Activated CD8-positive, alpha-beta memory T cell treated with anti-CD3 and anti-CD28 coated beads for 36 hours (primary cell): Measurements from ENCODE around the gene NEO1. TPM values are rescaled to one million over a fixed set of nuclear protein-coding genes. Genes with fewer than 3 reads are reported as not detected.

Experiments
- CTCF ChIA-PET: fragments of 350-600 bp; sonication (Branson Sonifier 250); formaldehyde crosslinking; loops from one replicate; lab custom pipeline; 2021; ENCODE audit warnings: antibody characterized with exemption; lab: Charles Lee
- POLR2A ChIA-PET: fragments of 350-600 bp; sonication (Branson Sonifier 250); formaldehyde crosslinking; loops from one replicate; lab custom pipeline; 2021; ENCODE audit warnings: antibody characterized with exemption; lab: Charles Lee
- total RNA-seq, 2 experiments: library from RNA; stranded (reverse); gene quantifications; one replicate each; pipeline ENCODE4 v1.2.3, GENCODE V29; 2021

Gene NEO1
- total RNA-seq, 2 experiments from 2014 or later: 5.4 to 7.6 TPM

DNA sequence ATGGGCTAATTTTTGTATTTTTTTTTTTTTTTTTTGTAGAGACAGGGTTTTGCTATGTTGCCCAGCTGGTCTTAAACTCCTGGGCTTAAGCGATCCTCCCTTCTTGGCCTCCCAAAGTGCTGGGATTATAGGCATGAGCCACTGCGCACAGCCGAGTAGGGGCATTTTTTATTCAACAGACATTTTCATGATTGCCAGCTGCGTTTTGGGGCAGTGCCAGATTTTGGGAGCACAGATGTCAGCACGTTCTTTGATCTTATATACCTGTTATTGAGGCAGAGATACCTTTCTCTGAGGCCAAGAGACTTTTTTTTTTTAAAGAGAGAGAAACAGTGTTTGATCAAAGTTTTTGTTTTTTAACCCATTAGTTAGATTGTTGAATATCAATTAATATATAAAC, 16.8 kb downstream of the NEO1 start:
- POLR2A ChIA-PET: no interaction called here
- CTCF ChIA-PET: no interaction called here

DNA sequence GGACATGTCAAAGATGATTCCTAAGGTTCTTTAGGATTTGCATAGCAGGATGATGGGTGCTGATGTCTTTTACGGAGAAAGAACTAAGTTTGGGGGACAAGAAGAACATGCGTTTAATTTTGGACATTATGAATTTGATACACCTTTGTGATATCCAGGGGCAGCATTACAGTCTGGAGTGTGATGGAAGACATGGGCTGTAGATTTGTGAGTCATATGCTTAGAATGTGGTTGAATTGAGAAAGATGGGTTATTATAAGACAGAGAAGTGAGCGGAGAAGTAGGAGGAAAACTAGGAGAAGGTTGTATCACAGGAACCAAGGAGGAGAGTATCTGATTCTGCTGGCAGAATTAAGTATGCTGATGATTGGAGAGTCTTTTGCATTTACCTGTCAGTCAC, 20.6 kb downstream of the NEO1 start:
- ChIA-PET CTCF (no interaction called here), POLR2A (no interaction called here)

DNA sequence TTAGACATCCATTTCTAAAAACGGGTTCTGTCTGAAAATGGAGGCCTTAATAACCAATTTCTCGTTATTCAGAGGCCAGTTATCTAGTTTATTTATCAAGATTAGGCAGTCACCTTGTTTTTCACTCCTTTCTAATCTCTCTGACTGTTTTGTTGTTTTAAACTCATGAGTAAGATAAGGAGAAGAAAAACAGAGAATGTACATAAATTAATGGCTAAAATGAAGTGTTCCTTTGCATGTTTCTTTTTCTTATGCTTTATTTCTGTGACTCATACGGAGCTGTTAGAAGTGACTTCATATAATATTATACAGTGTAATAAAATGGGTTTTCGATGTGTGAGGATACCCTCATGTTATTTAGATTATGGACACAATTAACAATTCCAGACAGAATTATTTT, 22.0 kb downstream of the NEO1 start:
- CTCF ChIA-PET: no interaction called here
- POLR2A ChIA-PET: no interaction called here

DNA sequence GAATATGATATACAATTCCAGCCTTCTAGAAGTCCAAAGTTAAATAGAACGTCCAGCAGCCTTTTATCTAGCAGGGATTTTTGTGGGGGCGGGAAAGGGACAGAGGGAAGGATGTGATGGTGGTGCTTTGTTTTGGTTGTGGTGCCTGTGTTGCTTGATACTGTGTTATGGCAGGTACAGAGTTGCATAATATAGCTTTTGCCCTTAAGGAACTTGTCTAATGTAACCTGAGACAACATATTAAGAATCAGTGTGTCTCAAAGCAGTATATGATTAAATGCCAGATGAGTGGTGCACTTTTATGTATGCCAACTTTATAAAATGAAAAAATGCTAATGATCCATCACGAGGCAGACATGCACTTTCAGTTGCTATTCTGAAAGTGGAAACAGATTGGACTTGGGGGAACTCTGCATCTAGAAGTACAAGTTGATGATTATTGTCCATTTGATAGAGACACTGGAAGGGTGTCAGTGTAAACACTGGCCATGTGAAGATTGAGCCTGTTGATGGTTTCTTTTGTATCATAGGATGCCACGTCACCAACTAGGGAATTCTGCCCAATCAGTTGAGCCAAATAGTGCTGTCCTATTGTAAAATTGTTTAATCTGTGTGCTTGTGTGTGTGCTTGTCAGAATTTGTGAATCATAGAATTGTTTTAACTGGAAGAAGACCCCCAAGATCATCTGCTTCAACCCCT, 23.0 kb downstream of the NEO1 start:
- POLR2A ChIA-PET: no interaction called here
- CTCF ChIA-PET: no interaction called here

DNA sequence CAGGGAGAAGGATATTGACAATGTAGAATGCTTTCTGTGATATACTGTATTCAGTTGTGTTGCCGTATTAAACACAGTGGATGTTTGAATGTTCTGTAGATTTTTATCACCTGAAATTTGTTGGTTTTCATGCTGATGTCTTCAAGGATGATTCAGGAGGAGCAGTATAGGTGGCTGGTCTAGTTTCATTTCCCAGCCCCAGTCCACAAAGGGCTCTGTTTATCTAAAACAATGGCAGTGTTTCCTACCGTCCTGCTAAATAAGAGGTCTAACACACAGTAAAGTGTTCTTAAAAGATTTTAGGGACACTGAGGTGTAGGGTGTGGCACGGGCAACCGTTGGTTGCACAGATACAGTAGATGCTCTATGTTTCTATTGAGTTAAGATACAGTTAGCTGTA, 26.0 kb downstream of the NEO1 start:
- ChIA-PET POLR2A (no interaction called here), CTCF (interaction anchor here (1.3 kb wide), 1 partner anchor 356 kb away, joined by 3 read pairs; no protein-coding TSS in a partner anchor)

DNA sequence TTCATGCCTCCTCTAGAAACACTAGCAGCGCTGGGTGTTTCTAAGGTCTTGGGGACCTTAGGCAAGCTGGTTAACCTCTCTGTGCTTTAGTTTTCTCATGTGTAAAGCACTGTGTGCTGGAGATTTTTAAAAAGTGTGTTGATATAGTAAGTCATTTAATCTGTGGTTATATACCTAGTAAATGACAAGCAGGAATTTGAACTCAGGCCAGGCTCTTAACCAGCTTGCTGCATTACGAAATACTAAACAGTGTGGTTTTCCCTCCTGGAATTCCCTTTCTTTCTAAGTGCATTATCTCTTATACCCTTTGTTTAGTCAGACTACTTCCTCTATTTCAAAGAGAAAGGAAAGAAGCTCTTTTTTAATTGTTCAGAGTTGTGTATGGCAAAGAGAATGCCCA, 26.5 kb downstream of the NEO1 start:
- POLR2A ChIA-PET: no interaction called here

DNA sequence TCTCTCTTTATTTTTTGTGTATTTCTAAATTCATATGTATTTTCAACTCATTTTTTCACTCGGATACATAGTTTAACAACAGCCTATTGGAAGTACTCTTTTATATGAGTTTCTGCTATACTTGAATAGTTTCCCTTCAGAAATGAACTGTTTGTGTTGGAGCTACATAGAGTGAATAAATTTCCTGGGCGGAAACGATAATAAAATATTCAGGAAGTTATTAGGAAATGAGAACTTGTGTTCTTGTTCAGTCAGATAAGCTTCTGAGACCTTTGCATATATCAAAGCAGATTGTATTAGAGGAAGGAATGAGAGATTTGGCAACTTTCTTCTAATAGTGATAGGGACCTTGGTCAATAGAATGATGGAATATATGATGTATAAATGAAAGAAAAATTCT, 27.3 kb downstream of the NEO1 start:
- ChIA-PET POLR2A (no interaction called here), CTCF (interaction anchor here (0.7 kb wide), 1 partner anchor 283 kb away, joined by 3 read pairs; no protein-coding TSS in a partner anchor)

More for the DNA sequence above, 26.5 kb downstream of the NEO1 start:
- CTCF ChIA-PET: interaction anchor here (0.7 kb wide), 1 partner anchor 282 kb away, joined by 3 read pairs; no protein-coding TSS in a partner anchor

DNA sequence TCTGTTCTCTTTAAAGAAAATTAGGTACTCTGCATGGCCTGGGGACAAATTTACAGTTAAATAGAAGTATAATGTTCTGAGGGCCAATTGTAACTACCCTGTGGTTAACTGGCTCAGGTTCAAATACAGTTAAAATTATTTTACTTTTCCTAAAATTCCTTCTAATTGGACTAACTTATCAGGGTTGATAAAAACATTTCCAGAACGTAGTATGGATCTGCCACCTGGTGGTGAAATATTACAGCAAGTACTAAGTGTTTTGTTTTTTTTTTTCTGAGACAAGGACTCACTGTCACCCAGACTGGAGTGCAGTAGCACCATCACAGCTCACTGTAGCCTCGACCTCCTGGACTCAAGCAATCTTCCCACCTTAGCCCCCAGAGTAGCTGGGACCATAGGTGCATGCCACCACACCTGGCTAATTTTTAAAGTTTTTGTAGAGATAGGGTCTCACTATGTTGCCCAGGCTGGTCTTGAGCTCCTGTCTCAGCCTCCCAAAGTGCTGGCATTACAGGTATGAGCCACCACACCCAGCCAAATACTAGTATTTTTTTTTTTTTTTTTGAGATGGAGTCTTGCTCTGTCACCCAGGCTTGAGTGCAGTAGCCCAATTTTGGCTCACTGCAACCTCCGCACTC, 29.2 kb downstream of the NEO1 start:
- CTCF ChIA-PET: interaction anchor here (0.7 to 1.6 kb wide), 8 partner anchors 21 to 789 kb away, joined by 3 to 4 read pairs (median 3); no protein-coding TSS in a partner anchor

DNA sequence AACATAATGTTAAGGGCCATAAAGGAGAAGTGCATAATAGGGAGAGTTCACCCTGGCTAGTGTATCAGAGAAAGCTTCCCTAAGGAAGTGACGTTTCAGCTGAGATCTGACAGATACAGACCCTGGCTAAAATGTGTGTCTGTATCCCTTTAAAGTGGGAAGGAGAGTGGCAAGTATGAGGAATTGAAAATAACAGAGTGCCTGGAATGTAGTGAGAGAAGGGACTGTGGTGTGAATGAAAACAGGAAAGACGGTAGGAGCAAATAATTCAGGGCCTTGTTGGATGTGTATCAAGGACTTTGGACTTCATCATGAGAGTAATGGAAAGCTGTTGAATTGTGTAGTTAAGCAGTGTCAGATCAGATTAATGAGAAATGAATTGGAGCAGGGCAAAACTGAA, 30.5 kb downstream of the NEO1 start:
- CTCF ChIA-PET: interaction anchor here (1.4 to 1.6 kb wide), 2 partner anchors 285 to 286 kb away, joined by 4 read pairs; no protein-coding TSS in a partner anchor
- POLR2A ChIA-PET: no interaction called here

More for the DNA sequence above, 29.2 kb downstream of the NEO1 start:
- POLR2A ChIA-PET: interaction anchor here (0.7 kb wide), 1 partner anchor 37 kb away, joined by 3 read pairs; no protein-coding TSS in a partner anchor

DNA sequence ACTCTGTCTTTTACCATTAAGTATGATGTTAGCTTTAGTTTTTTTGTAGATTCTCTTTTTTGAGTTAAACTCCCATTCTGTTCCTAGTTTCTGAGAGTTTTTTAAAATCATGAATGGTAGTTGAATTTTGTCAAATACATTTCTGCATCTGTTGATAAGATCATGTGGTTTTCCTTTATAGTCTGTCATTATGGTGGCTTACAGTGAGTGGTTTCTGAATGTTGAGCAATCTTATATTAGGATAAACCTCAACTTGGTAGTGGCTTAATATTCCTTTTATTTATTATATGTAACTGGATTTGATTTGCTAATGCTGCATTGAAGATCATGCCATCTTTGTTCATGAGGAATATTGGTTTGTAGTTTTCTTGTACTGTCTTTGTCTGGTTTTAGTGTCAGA, 34.8 kb downstream of the NEO1 start:
- ChIA-PET CTCF (no interaction called here), POLR2A (no interaction called here)

DNA sequence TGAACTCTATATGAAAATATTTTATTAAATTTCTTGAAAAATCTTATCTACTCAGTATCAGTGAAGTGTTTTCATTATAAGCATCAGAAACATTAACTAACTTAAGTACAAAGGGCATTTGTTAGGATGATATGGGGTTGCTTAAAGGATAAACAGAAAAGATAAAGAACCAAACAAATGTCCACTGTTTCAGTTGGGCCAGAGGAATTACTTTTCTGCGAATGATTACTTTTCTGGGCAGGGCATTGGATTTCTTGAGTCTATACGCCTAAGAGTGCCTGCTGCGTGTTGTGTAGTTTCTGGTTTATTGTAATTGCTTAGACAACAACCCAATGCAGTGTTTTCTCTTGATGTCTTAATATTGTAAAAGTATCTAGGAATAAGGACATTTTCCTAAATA, 52.8 kb downstream of the NEO1 start:
- ChIA-PET POLR2A (no interaction called here), CTCF (no interaction called here)

DNA sequence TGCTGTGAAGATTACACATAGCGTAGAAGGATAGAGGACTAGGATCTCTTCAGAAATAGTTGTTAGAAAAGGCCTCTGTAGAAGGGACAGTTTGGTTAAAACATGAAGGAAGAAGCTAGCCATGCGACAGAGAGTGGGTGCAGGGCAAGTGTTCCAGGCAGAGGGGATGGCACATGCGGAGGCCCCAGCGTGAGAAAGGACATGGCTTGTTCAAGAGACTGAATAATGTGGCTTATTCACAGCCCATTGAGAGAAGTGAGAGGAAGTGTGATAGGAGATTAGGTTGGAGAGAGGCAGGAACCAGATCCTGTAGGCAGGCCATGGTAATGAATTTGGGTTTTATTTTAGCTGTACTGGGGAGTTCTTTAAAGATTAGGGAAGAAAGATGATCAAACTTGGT, 56.4 kb downstream of the NEO1 start:
- CTCF ChIA-PET: no interaction called here
- POLR2A ChIA-PET: no interaction called here

DNA sequence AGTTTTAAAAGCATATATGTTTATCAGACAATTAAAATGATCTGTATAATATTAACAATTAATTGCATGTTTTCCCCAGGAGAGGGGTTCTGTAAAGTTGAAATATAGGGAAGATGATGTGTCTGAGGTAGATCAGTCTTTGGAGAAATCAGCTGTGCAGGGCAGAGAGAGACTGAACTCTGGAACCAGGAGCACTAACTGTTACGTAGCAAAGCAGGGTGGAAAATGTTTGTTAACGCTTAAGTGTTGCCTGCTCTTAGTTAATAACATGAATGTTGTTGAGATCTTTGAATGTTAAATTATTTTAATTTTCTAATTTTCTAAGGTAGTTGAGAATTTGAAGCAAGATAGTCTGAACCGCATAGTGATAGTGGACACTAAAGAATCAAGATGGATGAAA, 57.5 kb downstream of the NEO1 start:
- CTCF ChIA-PET: no interaction called here
- POLR2A ChIA-PET: no interaction called here

DNA sequence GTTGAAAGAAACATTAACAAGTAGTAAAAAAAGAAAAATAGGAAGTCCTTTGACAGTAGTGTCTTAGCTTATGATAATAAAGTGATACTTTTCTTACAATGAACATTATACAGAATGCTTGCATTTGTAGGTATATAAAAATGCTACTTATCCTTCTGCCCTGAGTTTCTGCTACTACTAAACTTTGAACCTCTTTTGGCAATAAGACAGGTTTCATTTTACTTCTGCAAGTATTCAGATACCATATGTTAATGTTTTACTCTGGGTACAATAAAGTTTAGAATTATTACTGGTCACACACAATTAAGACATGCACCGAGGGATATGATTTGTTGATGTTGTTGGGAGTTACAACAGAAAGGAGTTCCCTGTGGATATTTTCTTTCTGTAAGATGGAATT, 57.9 kb downstream of the NEO1 start:
- CTCF ChIA-PET: no interaction called here

DNA sequence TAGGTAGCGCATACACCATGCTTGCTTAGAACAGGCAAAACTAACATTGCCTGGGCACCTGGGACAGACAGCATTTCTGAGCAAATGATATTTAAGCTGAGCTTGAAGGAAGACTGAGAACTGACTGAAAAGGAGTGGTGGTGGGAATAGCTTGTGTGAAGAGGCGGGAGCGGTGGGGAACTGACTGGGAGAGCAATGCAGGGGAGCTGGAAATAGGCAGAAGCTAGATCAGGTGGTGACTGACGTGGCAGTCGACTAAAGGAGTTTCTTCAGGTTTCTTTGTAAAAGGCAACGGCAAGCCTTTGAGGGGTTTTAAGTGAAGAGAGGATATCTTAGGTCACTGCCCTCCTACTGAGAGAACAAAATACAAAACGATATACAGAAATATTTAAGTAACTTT, 61.8 kb downstream of the NEO1 start:
- CTCF ChIA-PET: no interaction called here
- POLR2A ChIA-PET: no interaction called here

More for the DNA sequence above, 57.9 kb downstream of the NEO1 start:
- POLR2A ChIA-PET: no interaction called here

DNA sequence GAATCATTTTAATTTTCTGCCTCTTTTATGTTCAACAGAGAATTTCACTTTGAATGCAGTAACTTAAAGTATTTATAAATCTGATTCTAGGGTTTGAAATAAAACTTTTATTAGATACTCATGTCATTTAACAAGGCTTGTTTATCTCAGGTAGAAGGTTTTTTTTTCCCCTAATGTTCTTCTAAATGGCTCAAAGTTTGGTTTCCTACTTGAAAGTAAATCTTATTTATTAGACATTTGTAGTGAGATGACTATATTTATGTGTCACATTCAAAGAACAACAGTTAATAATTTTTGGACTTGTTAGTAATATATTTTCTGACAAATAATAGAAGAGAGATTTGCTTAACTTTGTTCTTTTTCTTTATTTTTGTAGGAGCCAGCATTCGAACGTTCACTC, 63.9 kb downstream of the NEO1 start:
- ChIA-PET CTCF (interaction anchor here (0.7 kb wide), 1 partner anchor 51 kb away, joined by 3 read pairs; no protein-coding TSS in a partner anchor), POLR2A (no interaction called here)

DNA sequence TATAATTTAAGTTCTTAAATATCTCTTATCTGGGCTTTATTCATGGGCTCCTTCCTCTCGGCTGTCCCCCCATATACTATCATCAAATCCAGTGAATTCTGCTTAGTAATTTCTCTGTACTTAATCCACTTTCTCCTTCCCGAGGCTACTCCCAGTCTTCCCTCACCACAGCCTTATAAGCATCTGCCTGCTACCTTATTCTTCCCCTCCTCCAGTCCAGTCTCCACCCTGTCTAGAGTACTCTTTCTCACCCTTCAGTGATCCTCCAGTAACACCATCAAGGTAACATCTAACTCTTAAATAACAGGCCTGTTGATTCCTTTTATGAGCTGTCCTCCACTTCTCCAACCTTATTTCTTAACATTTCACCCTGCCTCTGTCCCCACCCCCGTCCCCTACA, 65.8 kb downstream of the NEO1 start:
- ChIA-PET POLR2A (interaction anchor here (0.6 kb wide), 1 partner anchor 37 kb away, joined by 3 read pairs; no protein-coding TSS in a partner anchor), CTCF (no interaction called here)

DNA sequence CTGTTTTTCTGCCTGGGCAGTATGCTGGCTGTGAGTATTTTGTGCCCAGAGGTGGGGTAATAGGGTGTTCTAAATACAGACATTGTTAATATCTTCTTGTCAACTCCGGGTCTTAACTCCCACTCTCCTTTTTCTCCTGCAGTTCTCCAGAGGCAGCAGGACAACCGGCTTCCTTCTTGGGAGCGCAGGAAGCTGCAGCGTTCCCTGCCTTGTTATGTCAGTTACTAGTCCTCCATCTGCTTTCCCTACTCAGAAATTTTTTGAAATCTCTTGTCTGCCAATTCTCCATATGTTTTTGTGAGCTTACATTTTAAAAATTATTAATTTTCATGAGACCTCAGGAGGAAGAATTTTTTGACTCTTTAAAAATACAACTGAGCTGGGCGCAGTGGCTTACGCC, 67.2 kb downstream of the NEO1 start:
- CTCF ChIA-PET: no interaction called here
- POLR2A ChIA-PET: no interaction called here

DNA sequence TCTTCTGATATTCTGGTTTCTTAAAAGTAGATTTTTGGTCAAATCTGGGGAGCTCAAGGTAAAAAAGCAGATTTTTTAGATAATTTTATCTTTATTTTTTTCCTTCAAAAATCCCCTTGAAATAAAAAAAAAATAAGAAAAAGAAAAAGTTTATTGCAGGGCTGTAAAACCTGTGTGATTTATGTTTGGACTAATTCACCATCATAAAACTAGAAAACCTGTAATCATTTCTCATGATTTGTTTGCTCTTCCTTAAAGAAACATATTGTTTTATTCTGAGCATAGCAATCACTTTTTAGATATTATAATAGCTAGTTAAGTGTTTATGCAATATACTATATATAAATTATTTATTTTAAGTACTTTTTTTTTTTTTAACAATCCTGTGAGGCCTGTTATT, 68.0 kb downstream of the NEO1 start:
- POLR2A ChIA-PET: no interaction called here
- CTCF ChIA-PET: no interaction called here

DNA sequence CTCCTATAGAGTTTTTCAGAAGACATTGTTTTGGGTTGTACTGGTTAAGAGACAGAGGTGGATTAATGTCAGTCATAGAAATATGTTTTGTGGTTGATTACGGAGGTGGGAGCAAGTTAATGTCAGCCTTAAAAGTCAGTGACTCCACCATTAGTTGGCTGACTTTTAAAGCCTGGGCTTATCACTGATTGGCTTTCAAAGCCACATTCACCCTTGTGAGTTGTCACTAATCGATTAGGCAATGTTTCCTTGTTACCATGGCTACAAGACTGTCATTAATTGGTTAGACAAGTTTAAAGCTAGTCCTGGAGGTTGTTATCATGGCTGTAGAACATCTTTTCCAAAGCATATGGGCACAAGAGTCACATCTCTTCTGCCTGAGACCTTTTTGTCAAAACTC, 73.0 kb downstream of the NEO1 start:
- CTCF ChIA-PET: no interaction called here
- POLR2A ChIA-PET: no interaction called here
